GM12873 (cell line): ENCODE data around the gene IL37.

ENCODE experiments used
- CTCF ChIP-seq: IDR thresholded peaks from 2 replicates; pipeline ENCODE4 v1.5.1; 2012; ENCODE audit warnings: low read depth, mild to moderate bottlenecking, moderate library complexity, low read length, control low read depth; ENCODE audit not compliant: insufficient read depth; ENCODE audit errors: missing control alignments

IL37 gene

DNA sequence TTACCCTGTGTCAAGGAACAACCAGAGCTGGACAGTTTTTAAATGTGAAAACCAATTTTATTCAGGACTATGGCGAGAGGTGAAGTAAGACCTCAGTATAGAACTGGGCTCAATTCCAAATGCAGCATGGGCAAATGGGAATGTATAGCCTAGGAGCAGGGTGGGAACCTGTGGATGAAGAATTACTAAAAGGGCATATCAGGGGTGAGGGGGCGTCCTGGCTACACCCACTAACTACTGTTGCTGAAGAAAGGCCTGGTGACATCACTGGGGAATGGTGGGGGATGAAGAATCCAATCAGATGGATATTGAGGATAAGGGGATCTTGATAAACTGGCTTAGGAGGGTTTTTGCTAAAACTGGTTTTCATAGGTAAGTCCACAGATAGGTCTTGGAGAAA, 27.3 kb upstream of the IL37 start:
- no peak for TF ChIP-seq CTCF

DNA sequence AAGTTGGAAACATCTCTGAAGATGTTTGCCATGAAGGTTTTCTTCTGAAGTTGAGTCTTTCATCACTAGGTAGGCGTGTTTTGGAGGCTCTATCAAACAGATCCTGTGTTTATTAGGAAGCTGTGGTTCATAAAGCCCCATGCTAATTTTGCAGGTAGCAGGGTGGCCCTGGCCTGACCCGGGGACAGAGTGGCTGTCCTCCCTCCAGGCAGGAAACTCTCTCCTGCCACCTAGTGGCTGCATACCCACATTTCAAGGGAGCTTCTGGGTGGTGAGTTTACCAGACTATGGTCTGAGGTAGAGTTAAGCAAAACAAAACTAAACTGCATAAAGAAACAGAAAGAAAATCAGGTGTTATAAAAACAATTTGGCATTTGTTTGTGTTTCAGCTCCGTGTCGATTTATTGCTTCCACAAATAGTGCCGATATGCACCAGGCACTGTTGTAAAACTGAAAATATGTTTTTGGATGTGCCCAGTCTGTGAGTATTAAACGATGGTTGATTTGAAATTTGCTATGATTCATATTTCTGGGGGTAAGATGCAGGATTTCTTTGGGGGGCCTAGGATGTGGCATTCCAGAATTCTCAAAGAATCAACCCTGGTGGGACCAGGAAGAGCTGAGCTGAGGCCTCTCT, 26.0 kb upstream of the IL37 start:
- peak; percentile 89 for TF ChIP-seq CTCF

GRCh38 chr2:112885506-112885902, 25.5 kb upstream of the IL37 start:
- no peak for TF ChIP-seq CTCF

GRCh38 chr2:112886291-112886690, 24.7 kb upstream of the IL37 start:
- no peak for TF ChIP-seq CTCF

DNA sequence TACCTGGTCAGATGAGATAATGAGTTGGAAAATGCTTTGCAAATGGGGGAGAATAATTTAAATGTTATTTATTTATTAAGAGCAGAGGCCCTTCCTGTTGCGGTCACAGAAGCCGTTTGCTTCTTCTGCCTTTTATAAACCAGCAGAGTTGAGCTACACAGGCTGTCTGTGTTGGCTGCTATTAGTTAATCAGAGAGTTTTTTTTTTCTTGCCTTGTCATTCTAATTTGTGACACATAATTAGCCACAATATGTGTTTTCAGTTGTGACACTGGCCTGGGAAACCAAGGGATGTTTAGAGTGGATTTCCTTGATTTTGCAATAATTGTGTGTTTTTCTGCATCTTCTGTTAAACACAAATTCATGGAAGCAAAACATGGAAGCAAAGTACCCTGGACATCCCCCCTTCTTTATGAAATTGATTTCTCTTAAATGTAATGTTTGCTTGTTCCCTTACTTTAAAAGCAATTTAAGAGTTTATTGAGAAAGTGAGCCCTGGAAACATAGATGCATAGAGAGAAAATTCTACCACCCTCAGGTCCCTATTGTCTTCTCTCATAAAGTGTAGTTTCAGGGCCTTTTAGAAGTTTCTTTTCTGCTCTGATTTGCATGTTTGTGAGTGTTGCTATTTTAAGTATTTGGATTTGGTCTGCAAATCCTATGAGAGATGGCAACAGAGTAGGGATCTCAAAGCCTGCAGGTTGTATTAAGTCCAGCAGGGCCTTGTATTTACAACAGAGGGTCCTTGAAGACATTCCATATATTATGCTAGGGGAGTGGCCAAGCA, 22.8 kb upstream of the IL37 start:
- no peak for TF ChIP-seq CTCF

DNA sequence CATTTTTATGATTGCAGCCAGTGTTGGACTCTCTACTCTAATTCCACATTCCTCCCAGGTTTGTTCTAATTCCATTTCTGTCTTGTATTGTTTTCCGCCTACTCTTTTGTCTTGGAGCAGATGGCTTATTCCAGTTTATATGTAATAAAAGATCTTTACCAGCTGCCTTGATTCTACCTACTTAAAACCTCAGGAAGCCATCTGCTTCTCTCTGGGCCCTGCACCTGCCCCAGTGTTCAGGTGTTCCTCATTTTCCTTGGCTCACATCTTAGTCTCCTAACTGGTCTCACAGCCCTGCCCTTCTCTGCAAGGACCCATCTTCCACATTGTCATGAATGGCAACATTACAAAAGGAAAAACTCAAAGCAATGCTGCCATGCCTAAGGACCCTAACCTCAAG, 21.0 kb upstream of the IL37 start:
- TF ChIP-seq CTCF, result no peak

- TF ChIP-seq CTCF, result no peak
Measured at GRCh38 chr2:112891385-112891831, 19.6 kb upstream of the IL37 start.
